ENCODE results near the gene CHDH.
A peak's percentile ranks its signal among the peaks of the same experiment; 100 is the strongest.

The CHDH gene

DNA sequence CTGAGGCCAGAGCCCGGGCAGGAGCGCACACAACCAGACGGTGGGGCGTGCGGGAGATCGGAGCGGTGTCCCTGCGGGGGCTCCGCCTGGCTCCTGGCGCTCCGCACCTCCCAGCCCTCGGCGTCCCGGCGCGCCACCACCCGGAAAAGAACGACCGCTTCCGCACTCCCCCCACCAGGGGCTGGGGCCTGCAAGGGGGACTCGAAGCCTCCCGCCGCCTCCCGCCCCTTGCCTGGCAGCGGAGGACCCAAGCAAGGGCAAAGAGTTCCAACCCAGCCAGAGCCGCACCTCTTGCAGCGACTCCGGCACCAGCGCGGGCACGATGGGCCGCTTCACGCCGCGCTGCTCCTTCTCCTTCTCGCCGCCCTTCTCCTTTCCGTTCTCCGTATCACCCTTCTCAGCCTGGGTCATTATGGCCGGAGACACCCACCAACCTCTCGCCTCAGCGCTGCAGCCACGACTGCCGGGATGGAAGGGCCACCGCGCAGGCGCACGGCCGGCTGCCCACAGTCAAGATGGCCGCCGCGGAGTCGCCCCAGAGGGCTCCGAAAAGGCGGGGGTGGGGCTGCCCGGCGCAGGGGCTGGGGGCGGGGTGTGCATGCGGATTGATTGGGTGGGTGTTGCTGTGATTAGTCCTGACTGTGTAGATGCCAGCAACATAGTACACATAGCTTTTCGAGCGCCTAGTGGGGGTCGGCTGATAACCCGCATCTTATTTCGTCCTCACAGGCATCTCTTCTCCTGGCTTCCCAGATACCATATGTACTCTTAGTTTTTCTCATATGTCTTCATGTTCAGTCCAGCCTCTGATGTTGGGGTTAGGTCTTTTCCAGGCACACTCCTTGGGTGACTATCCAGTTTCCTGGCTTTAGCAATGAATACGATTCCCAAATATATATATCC lies 35.7 kb upstream of the CHDH start, which contains the start of gene ACTR8:
Gene ACTR8, minus strand, starts transcription at position 462 of the 903 bp plus-strand sequence. Its CDS starts 51 bp downstream, at position 411.
- FAIRE-seq (peak; percentile 96), DNase-seq (ENCODE audit: insufficient read length, low spot score) (peak; percentile 83)
- TF ChIP-seq TAF1 (IDR thresholded peaks at IDR 0.05; ENCODE audit: low read depth, low read length): peak; percentile 96
- peak; percentile 91 for TF ChIP-seq POLR2A (IDR thresholded peaks at IDR 0.05; ENCODE audit: low read depth, low read length)
- TF ChIP-seq POLR2AphosphoS5 (IDR thresholded peaks at IDR 0.05; ENCODE audit: low read depth, low read length): peak; percentile 93
- no peak for TF ChIP-seq PAX5 (IDR thresholded peaks at IDR 0.05; ENCODE audit: insufficient read depth, low read length, severe bottlenecking)
- no peak; the same call in 1 of the 2 replicates for TF ChIP-seq POU2F2 (IDR thresholded peaks at IDR 0.05; ENCODE audit: low read depth, low read length)
- TF ChIP-seq SPI1 (IDR thresholded peaks at IDR 0.05; ENCODE audit: low read depth, low read length): no peak

DNA sequence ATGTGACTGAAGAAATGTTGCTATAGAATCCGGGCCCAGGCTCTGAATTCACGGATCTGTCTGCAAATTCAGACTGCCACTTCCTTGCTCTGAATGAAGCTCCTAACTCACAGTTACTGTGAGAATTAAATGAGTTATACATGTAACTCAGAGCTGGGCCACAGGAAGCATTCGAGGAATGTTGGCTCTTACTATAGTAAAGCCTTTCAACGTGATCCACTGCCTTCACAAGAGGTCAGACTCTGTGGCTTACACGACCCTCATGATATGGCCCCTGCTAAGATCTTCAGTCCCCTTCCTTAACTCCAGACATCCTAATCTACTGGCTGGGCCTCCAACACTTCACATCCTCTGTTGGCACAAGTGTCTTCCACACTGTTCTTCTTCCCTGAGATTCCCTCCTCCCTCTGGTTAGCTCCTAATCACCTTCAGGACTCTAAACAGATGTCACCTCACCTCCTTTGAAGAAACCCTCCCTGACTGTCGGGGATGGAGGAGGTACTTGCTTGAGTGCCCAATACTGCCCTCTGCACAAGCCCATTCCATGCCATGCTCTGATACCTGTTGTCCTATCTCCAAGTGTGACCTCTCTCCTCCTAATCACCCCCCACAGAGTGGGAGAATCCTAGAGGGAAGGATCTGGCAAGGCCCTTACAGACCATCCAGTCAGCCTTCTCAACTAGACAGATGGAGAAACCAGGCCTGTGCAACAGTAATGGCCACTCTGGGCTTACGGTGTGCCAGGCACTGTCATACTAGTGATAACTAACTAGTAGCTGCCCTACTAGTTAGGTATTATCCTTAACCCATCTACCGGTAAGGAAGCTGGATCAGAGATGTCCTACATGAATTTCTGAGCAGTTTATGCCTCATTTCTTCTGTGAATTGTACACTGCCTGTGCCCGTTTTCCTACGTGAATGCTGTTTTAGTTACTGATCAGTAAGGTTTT lies 34.5 kb upstream of the CHDH start:
- no peak for FAIRE-seq
- 0 out of 2 replicates have a peak, but pooled peaks have one; percentile 24 for TF ChIP-seq POLR2AphosphoS5 (IDR thresholded peaks at IDR 0.05; ENCODE audit: low read depth, low read length)
- no peak for TF ChIP-seq TAF1 (IDR thresholded peaks at IDR 0.05; ENCODE audit: low read depth, low read length)
- no peak for DNase-seq (ENCODE audit: insufficient read length, low spot score)

DNA sequence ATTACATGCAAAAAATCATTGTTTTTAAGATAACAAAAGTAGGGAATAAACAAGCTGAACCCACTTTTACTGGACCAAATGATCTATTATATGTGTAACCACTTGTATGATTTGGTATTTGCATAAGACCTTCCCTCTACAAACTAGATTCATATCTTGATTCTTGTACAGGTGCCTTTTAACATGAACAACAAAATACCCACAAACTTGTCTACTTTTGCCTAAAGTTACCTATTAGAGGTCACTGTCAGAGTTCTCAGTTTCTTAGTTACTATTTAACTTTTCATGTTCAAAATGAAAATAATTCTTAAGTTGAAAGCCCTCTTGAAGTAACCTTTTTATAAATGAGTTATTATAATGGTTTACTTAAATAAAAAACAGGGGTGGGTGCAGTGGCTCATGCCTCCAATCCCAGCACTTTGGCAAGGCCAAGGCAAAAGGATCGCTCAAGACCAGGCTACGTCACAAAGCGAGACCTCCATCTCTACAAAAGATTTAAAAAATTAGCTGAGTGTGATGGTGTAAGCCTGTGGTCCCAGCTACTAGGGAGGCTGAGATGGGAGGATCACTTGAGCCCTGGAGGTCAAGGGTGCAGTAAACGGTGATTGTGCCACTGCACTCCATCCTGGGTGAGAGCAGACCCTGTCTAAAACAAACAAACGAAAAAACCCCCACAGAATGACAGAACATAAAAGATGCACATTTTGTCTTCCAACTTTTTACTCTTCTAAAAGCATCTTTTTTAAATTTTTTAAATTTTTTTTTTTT lies 19.7 kb upstream of the CHDH start:
- DNase-seq (ENCODE audit: insufficient read length, low spot score) (no peak), FAIRE-seq (no peak)
- TF ChIP-seq TAF1 (IDR thresholded peaks at IDR 0.05; ENCODE audit: low read depth, low read length): no peak

DNA sequence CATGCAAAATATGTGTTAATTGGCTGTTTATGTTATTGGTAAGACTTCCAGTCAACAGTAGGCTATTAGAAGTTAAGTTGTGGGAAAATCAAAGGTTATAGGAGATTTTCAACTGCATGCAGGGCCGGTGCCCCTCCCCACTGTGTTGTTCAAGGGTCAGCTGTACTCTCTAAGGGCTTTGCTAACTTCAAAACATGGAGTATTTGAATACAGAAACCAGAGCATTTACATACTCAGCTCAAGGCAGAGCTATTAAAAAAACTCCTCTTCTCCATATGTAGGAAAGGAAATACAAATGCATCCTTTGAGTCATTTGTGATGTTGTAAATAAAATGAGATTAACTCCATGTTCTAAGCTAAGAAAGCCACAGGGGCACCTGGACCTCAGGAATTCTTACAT lies 16.9 kb upstream of the CHDH start:
- no peak for FAIRE-seq
- DNase-seq (ENCODE audit: insufficient read length, low spot score): no peak
- TF ChIP-seq POLR2AphosphoS5 (IDR thresholded peaks at IDR 0.05; ENCODE audit: low read depth, low read length) (no peak), POU2F2 (IDR thresholded peaks at IDR 0.05; ENCODE audit: low read depth, low read length) (no peak), POLR2A (IDR thresholded peaks at IDR 0.05; ENCODE audit: low read depth, low read length) (no peak), TAF1 (IDR thresholded peaks at IDR 0.05; ENCODE audit: low read depth, low read length) (no peak), SPI1 (IDR thresholded peaks at IDR 0.05; ENCODE audit: low read depth, low read length) (no peak), PAX5 (IDR thresholded peaks at IDR 0.05; ENCODE audit: insufficient read depth, low read length, severe bottlenecking) (no peak)

DNA sequence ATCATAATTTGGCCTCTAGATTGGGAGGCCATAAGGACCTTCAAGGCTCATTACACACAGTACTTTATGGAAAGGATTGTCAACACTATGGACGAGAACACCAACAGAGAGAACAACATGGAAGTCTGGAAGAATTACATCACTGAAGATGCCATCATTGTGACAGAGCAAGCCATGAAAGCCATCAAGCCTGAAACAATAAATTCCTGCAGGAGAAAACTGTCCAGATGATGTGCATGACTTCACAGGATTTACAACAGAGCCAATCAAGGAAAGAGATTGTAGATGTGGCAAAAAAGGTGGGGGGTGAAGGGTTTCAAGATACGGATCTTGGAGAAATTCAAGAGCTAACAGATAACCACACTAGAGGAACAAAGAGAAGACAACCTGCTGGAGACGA lies 16.0 kb upstream of the CHDH start:
- no peak for FAIRE-seq
- TF ChIP-seq POLR2A (IDR thresholded peaks at IDR 0.05; ENCODE audit: low read depth, low read length) (no peak), POU2F2 (IDR thresholded peaks at IDR 0.05; ENCODE audit: low read depth, low read length) (no peak)
- no peak for DNase-seq (ENCODE audit: insufficient read length, low spot score)

DNA sequence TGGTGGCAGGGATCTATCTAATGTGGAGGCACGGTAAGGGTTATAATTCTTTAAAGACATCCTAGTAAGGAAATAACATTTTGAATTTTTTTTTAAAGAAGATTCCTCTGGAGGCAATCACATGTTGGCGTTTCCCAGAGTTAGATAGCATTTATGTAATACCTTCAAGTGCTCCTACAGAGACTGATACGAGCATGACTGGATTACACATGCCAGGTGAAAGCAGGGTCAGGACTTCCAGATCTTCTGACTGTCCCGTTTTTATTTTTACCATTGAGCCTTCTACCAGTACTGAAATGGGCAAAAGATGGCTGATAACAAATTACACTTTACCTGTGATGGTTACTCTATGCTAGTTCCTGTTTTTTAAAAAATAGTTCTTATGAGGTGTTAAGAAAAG lies 14.0 kb upstream of the CHDH start:
- DNase-seq (ENCODE audit: insufficient read length, low spot score): no peak

DNA sequence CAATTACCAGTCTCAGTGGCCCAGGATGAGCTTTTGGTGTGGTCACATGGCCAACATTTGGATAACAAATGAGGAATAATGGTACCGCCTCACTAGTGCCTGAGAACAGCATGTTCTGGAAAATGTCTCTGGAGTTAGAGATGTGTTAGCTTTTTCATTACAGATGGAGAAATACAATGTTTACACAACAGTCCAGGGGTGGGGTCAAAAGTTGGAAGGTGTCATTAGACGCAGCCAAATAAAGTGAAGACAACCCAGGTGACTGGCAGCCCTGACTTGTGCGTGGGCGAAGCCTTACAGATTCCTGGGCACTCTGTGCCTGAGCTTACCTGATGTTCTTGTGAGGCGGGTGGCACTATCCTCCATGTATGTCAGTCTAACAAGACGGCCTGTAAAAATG lies 13.0 kb upstream of the CHDH start:
- TF ChIP-seq TAF1 (IDR thresholded peaks at IDR 0.05; ENCODE audit: low read depth, low read length) (no peak), SPI1 (IDR thresholded peaks at IDR 0.05; ENCODE audit: low read depth, low read length) (no peak)
- FAIRE-seq: no peak
- no peak for DNase-seq (ENCODE audit: insufficient read length, low spot score)

More for the DNA sequence above, 14.0 kb upstream of the CHDH start:
- no peak for FAIRE-seq
- TF ChIP-seq SPI1 (IDR thresholded peaks at IDR 0.05; ENCODE audit: low read depth, low read length): no peak
- no peak for TF ChIP-seq POLR2A (IDR thresholded peaks at IDR 0.05; ENCODE audit: low read depth, low read length)
- no peak for TF ChIP-seq PAX5 (IDR thresholded peaks at IDR 0.05; ENCODE audit: insufficient read depth, low read length, severe bottlenecking)
- TF ChIP-seq TAF1 (IDR thresholded peaks at IDR 0.05; ENCODE audit: low read depth, low read length): no peak
- TF ChIP-seq POLR2AphosphoS5 (IDR thresholded peaks at IDR 0.05; ENCODE audit: low read depth, low read length): no peak
- no peak for TF ChIP-seq POU2F2 (IDR thresholded peaks at IDR 0.05; ENCODE audit: low read depth, low read length)

DNA sequence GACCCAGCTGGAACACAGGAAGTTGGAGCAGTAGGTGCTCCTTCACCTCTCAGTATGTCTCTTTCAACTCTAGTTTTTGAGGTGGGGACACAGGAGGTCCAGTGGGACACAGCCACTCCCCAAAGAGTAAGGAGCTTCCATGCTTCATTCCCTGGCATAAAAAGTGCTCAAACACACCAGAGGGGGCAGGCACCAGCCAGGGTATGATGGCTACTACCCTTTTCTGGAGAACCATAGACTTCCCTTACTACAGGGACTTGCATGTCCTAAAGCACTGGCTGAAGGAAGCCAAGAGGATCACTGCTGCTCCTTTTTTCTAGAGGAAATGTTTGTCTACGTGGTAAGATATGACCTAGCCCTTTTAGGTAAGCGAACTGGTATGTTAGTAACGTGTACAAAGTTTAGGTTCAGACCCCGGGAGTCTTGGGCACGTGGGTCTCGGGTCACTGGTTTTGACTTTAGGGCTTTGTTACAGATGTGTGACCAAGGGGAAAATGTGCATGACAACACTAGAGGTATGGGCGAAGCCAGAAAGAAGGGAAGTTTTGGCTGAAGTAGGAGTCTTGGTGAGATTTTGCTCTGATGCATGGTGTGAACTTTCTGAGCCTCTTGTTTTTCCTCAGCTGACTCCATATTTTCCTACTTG lies 12.0 kb upstream of the CHDH start:
- TF ChIP-seq POLR2A (IDR thresholded peaks at IDR 0.05; ENCODE audit: low read depth, low read length) (no peak), SPI1 (IDR thresholded peaks at IDR 0.05; ENCODE audit: low read depth, low read length) (no peak), PAX5 (IDR thresholded peaks at IDR 0.05; ENCODE audit: insufficient read depth, low read length, severe bottlenecking) (no peak), POU2F2 (IDR thresholded peaks at IDR 0.05; ENCODE audit: low read depth, low read length) (no peak)
- no peak for DNase-seq (ENCODE audit: insufficient read length, low spot score)
- FAIRE-seq: peak; percentile 54

DNA sequence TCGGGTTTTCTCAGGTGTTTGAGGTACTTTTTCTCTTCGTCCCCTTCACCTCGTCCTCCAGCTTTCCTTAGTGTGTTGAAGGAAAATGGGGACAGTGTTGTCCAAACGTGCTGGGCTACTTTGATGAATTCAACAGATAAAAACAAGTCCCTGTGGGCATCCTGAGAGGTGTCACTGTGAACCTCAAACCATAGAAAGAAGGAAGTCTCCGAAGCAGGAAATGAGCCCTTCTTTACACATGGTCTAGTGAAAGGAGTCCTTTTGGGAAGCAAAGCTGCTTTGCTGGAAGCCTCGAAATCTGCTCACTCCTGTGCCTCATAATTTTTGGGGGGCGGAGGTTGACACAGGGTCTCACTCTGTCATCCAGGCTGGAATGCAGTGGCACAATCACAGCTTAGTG lies 10.7 kb upstream of the CHDH start:
- TF ChIP-seq POLR2AphosphoS5 (IDR thresholded peaks at IDR 0.05; ENCODE audit: low read depth, low read length) (no peak), PAX5 (IDR thresholded peaks at IDR 0.05; ENCODE audit: insufficient read depth, low read length, severe bottlenecking) (no peak), TAF1 (IDR thresholded peaks at IDR 0.05; ENCODE audit: low read depth, low read length) (no peak), POLR2A (IDR thresholded peaks at IDR 0.05; ENCODE audit: low read depth, low read length) (no peak), POU2F2 (IDR thresholded peaks at IDR 0.05; ENCODE audit: low read depth, low read length) (no peak), SPI1 (IDR thresholded peaks at IDR 0.05; ENCODE audit: low read depth, low read length) (peak; percentile 66)
- DNase-seq (ENCODE audit: insufficient read length, low spot score): no peak
- FAIRE-seq: peak; percentile 56

All from GM12891 (cell line).